ENCODE results near the gene AP1S2. TPM values are rescaled to one million over a fixed set of nuclear protein-coding genes. Genes with fewer than 3 reads are reported as not detected.

The AP1S2 gene
- total and polyA plus RNA-seq, 5 donors from 2014 or later: 32.8 to 93.5 (median 69.8) TPM

Other genes starting within 250 kb of the AP1S2 start
- gene CLTRN, start 190.0 kb downstream of the AP1S2 start, total RNA-seq: not detected
- gene CLTRN, start 190.0 kb downstream of the AP1S2 start, polyA plus RNA-seq: under 1 TPM in 3 of 4 donors, not detected in 1; 0.11 to 0.17 (median 0.17) TPM
- gene CA5B, start 116.5 kb downstream of the AP1S2 start, total RNA-seq: 74.3 TPM
- gene CA5B, start 116.5 kb downstream of the AP1S2 start, polyA plus RNA-seq: 10 to 100 TPM; 34.9 to 69.5 (median 44.0) TPM
- gene ZRSR2, start 64.3 kb downstream of the AP1S2 start, total RNA-seq: 47.5 TPM
- gene ZRSR2, start 64.3 kb downstream of the AP1S2 start, polyA plus RNA-seq: 10 to 100 TPM; 16.6 to 25.3 (median 19.3) TPM

Data from CD4-positive, CD25-positive, alpha-beta regulatory T cell (primary cell).